ENCODE data around the gene BRINP1. TPM values are rescaled to one million over a fixed set of nuclear protein-coding genes. Genes with fewer than 3 reads are reported as not detected.

The BRINP1 gene
- total RNA-seq, 6 donors from 2014 or later = 0.30 to 10.9 (median 0.72) TPM; not detected in 1

GRCh38 chr9:119224431-119224830 lies 144.8 kb downstream of the BRINP1 start:
- H3K27ac ChIP-seq = no peak overlapping the region

GRCh38 chr9:119221276-119221675 lies 148.0 kb downstream of the BRINP1 start:
- H3K27ac ChIP-seq = no peak overlapping the region
- no peak overlapping the region for H3K4me3 ChIP-seq
- no peaks in the 10 kb centered on the region for H3K4me1 ChIP-seq
- WGBS, 2 donors = 83 to 86% methylated on average over 4 of the region's 4 CpGs
- no peaks in the 10 kb centered on the region for H3K36me3 ChIP-seq
- DNase-seq = no peak
- ATAC-seq (ENCODE audit: low FRiP score in 2 of 2) = no peak
- TF ChIP-seq EP300 (IDR thresholded peaks at IDR 0.05) = no peak
- no peak for TF ChIP-seq CTCF (IDR thresholded peaks at IDR 0.05)
- no peak for TF ChIP-seq POLR2A (IDR thresholded peaks at IDR 0.05)
- no peak for TF ChIP-seq POLR2AphosphoS5 (IDR thresholded peaks at IDR 0.05)
- no peaks in the 10 kb centered on the region for H3K9me3 ChIP-seq
- no peaks in the 10 kb centered on the region for H3K27me3 ChIP-seq

More at GRCh38 chr9:119224431-119224830, 144.8 kb downstream of the BRINP1 start:
- ATAC-seq (ENCODE audit: low FRiP score in 2 of 2) = no peak
- H3K27me3 ChIP-seq = no peaks in the 10 kb centered on the region
- no peaks in the 10 kb centered on the region for H3K4me1 ChIP-seq
- no peak overlapping the region for H3K4me3 ChIP-seq
- H3K36me3 ChIP-seq = no peaks in the 10 kb centered on the region
- DNase-seq = no peak
- TF ChIP-seq POLR2AphosphoS5 (IDR thresholded peaks at IDR 0.05) (no peak), CTCF (IDR thresholded peaks at IDR 0.05) (no peak), POLR2A (IDR thresholded peaks at IDR 0.05) (no peak), EP300 (IDR thresholded peaks at IDR 0.05) (no peak)
- WGBS, 2 donors = 70 to 91% methylated on average over 2 of the region's 2 CpGs
- H3K9me3 ChIP-seq = no peaks in the 10 kb centered on the region

- no peak for TF ChIP-seq CTCF (IDR thresholded peaks at IDR 0.05)
- TF ChIP-seq EP300 (IDR thresholded peaks at IDR 0.05) = no peak
- no peak for TF ChIP-seq POLR2A (IDR thresholded peaks at IDR 0.05)
- TF ChIP-seq POLR2AphosphoS5 (IDR thresholded peaks at IDR 0.05) = no peak
- H3K4me3 ChIP-seq = no peak overlapping the region
- no peak for ATAC-seq (ENCODE audit: low FRiP score in 2 of 2)
- no peaks in the 10 kb centered on the region for H3K9me3 ChIP-seq
- H3K4me1 ChIP-seq = no peaks in the 10 kb centered on the region
- no peaks in the 10 kb centered on the region for H3K27me3 ChIP-seq
- DNase-seq = no peak
- no peaks in the 10 kb centered on the region for H3K36me3 ChIP-seq
- no peak overlapping the region for H3K27ac ChIP-seq
- 57 to 60% methylated on average over 7 of the region's 7 CpGs for WGBS, 2 donors
Observed at GRCh38 chr9:119218293-119218692, 150.9 kb downstream of the BRINP1 start.

GRCh38 chr9:119216651-119217331 lies 152.4 kb downstream of the BRINP1 start:
- Histone ChIP-seq H3K27ac (no peak overlapping the region), H3K4me3 (no peak overlapping the region)

More at GRCh38 chr9:119216651-119217331, 152.4 kb downstream of the BRINP1 start:
- Histone ChIP-seq H3K27me3 (no peaks in the 10 kb centered on the region), H3K9me3 (no peaks in the 10 kb centered on the region), H3K36me3 (no peaks in the 10 kb centered on the region), H3K4me1 (no peaks in the 10 kb centered on the region)
- WGBS, 2 donors = 51 to 72% methylated on average over 8 of the region's 8 CpGs
- ATAC-seq (ENCODE audit: low FRiP score in 2 of 2) (peak in 1 of 2 donors; percentile 73), DNase-seq (no peak)
- TF ChIP-seq EP300 (IDR thresholded peaks at IDR 0.05) = no peak
- TF ChIP-seq CTCF (IDR thresholded peaks at IDR 0.05) = no peak
- no peak for TF ChIP-seq POLR2A (IDR thresholded peaks at IDR 0.05)
- TF ChIP-seq POLR2AphosphoS5 (IDR thresholded peaks at IDR 0.05) = no peak

Data from upper lobe of left lung (tissue), 6 donors.